GM21360 (cell line): Measurements from ENCODE around the gene MTREX.

Source experiments
- ATAC-seq: cut with Tn5 transposase; IDR thresholded peaks from one replicate; pipeline ENCODE4 v1.9.1; 2021; ENCODE audit warnings: mild to moderate bottlenecking, moderate library complexity; ENCODE audit not compliant: unreplicated experiment

MTREX gene

GRCh38 chr5:55377810-55378209, 70.0 kb downstream of the MTREX start:
- ATAC-seq = no peak

- no peak for ATAC-seq
Observed at GRCh38 chr5:55383254-55383653, 75.5 kb downstream of the MTREX start.

DNA sequence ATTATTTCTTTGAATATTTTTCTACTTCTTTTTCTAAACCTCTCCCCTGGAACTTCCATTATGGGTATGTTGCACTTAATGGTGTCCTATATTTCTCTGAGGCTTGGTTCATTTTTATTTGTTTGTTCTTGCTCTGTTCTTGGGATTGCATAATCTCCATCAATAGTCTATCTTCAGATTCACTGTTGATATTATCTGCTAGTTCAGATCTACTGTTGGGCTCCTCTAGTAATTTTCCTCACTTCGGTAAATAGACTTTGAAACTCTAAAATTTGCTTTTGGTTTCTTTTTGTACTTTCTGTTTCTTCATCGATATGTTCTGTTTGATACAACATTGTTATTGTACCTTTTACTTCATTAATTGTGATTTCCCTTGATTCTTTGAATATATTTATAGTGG, 76.3 kb downstream of the MTREX start:
- no peak for ATAC-seq

- no peak for ATAC-seq
Observed at GRCh38 chr5:55385227-55385626, 77.4 kb downstream of the MTREX start.

GRCh38 chr5:55385846-55386245, 78.1 kb downstream of the MTREX start:
- no peak for ATAC-seq

- no peak for ATAC-seq
Observed at GRCh38 chr5:55386356-55386755, 78.6 kb downstream of the MTREX start.

DNA sequence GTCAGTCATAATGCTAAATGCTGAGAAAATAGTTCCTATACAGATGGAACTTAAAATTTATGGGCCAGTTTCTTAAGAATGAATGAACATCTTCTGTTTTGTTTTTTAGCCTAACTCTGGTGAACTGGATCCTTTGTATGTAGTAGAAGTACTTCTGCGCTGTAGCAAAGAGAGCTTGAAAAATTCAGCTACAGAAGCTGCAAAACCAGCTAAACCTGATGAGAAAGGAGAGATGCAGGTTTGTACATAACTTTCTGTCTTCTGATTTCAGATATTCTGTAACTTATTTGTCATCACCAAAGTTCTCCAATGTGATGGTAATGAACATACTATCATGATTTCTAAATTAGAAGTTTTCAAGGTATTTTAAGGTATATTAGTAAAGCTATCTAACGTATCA, 80.1 kb downstream of the MTREX start:
- no peak for ATAC-seq

GRCh38 chr5:55391707-55392106, 83.9 kb downstream of the MTREX start:
- no peak for ATAC-seq

GRCh38 chr5:55392669-55393068, 84.9 kb downstream of the MTREX start:
- ATAC-seq = no peak

DNA sequence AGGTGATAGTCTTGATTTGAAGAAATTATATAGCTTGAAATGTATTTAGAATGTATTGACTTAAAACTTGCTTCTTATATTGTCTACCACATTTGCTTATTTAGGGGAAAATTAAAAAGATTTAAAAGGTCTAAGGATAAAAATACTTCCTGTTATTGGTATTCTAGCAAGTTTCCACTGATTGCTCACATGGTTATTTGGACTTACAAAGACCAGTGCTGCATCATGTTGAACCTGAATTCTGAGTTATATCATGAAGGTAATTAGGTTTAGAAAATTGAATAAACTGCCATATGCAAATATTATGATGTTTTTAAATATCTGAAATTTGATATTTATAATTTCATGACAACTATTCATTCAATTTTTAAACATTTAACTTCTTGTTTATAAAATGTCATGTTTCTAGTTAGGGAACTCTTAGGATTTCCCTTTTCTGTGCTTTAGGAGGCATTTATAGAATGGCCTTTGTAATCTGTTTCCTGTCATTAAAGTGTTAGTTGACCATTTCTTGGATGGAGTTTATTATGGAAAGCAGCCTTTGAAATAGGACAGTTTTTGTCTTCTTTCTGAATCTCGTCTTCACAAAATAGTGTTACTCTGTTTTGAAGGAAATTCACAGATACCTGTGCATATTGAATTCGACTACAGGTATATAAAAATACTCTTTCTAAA, 85.8 kb downstream of the MTREX start:
- ATAC-seq = no peak

DNA sequence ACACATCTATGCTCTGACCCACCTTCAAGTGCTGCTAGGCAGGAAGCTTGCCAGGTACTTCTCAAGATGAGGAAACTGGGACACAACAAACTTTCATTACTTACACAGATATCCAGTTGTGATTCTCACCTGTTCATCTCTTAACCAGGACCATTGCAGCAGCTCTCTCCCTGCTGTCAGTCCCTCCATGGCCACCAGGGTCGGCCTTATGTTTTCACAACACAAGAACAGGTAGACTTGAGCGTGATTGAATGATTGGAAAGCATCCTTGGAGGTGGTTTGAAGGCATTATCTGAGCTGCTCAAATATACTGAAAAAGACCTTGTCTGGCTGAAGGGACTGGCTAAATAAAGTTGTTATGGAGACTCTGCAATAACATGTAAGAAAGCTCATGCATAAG, 94.4 kb downstream of the MTREX start:
- no peak for ATAC-seq

DNA sequence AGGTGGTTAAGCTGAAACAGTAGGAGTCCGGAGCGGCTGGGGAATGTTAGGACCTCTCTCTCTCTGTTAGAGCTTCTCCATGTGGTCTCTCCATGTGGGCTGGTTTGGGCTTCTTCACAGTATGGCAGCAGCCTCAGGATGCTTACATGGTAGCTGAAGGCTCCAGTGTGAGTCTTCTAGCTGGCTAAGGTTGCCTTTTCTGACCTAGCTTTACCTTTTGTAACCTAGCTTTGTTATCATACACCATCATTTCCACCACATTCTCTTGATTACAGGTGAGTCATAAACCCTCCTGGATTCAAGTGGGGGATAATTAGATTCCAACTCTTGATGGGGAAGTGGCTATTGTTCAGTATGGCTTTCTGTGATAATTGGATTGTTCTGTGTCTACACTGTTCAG, 98.5 kb downstream of the MTREX start:
- no peak for ATAC-seq

DNA sequence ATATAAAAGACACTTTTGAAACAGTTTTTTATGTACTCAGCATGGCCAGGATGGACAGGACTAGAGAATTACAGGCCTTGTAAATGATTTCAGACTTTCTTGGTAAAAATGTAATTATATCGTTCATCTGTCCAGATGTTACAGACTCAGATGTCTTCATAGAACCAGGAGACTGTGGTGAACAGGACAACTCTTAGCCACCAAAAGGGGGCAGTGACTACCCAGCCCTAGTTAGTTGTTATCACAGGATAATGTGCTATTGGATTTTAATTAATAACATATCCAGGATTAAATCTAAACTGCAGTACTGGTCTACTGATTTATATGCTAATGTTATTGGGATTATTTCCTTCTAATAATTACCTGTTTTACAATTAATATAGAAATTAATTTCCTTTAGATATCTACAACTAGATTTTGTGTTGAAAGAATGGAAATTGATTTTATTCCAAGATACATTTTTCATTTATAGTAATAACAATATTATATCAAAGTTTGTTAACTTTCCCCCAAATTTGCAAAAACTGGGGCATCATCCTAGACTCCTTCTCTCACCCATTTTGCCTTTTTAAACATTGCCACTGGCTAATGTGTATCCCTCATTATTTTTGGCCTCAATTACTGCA, 99.4 kb downstream of the MTREX start:
- ATAC-seq = no peak

DNA sequence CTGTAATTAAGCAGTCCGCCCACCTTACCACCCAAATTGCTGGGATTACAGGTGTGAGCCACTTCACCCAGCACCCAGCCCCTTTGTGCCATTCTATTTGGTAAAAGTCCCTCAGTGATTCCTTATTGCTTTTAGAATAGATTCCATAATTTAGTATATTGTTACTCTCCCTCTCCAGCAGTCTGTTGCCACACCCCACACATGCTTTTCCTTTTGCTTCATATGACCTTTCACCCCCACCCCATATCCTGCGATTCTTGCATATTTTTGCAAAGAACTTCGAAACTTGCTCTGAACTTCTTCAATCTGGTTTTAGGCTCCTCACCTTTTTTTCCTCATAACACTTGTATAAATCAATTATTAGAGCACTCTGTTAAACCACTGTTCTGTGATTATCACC, 100.2 kb downstream of the MTREX start:
- no peak for ATAC-seq

GRCh38 chr5:55409775-55410174, 102.0 kb downstream of the MTREX start:
- no peak for ATAC-seq

GRCh38 chr5:55410845-55411244, 103.1 kb downstream of the MTREX start:
- ATAC-seq = peak; percentile 52

- no peak for ATAC-seq
Observed at GRCh38 chr5:55411876-55412275, 104.1 kb downstream of the MTREX start.

DNA sequence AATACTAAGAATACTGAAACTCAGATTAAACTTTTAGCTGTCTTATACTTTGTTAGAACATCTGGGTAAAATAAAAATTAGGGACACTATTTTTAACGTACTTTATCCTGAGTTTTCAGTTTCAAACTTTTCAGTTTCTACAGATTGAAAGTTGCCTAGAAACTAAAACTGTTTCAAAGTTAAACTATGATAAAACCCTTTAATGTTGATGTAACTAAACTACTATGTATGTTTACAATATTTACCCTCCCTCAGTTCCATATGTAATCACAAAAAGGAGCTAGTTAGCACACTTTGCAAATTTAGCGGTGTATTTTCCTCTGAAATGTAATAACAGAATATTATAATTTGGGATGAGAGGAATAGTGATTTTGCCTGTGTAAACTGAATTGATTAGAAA, 105.9 kb downstream of the MTREX start:
- ATAC-seq = no peak

DNA sequence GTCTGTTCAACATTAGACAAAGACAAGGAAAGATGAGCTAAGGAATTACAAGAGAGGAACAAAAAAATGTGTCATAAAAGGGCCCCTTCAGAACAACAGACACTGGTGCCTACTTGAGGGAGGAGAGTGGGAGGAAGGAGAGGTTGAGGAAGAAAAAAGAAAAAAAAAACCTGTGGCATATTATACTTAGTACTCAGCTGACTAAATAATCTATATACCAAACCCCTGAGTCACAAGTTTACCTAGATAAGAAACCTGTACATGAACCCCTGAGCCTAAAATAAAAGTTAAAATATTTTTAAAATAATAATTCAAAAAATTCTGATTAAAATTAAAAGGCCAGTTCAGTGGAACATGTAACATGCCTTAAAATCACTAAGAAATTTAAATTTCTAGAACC, 107.3 kb downstream of the MTREX start:
- no peak for ATAC-seq

DNA sequence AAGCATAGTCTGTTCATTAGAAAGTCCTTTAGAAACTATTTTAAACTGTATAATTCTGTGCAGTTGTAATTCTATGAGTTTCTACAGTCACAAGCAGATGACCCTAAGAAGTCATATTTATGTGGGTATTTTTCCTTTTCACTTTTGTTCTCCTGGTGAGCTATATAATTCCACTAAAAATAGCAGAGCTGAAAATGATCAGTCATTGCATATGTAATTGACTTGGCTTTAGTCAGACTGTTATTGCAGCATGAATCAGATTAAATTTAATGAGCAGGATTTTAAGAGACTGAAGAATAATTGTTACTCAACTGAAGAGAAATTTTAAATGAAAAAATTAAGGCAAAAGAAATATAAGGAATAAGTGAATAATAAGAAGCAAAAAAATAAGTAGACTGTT, 108.5 kb downstream of the MTREX start:
- no peak for ATAC-seq

DNA sequence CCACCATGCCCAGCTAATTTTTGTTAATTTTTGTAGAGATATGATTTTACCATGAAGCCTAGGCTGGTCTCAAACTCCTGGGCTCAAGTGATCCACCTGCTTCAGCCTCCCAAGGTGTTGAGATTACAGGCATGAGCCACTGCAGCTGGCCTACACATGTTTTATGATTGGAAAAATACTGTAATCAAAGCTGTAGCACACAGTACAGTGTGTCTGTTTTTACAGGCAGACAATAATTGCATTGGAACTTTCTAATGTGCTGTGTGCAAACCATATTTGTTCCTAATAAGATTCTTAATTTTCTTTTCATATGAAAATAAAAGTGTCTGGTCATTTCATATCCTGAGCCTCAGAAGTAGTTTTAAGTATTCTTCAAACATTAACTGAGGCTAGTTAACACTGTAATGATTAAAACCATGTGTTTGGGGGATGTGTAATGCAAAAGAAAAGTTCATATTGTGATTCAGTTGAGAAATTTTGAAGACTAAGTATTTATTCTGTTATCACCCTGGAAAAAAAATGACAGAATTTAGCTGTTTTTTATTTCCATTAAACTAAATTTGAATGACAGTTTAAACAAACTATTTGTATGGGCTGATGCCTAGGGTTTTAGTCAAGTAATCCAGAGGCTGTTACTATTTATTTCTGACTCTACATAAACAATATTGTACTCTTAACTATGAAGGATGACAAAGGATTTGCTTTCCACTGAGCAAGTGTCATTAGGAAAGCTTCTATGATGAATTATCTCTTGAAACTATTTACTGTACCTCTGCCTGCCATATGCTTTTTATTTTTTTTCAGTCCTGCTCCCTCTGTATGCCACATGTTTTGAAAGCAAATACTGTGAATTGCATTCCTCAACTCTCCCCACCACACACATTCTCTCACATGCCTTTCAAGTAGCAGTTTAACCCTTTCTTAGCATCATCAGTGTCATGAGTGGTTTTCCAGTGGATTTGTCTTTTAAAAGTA, 111.5 kb downstream of the MTREX start:
- ATAC-seq = no peak

DNA sequence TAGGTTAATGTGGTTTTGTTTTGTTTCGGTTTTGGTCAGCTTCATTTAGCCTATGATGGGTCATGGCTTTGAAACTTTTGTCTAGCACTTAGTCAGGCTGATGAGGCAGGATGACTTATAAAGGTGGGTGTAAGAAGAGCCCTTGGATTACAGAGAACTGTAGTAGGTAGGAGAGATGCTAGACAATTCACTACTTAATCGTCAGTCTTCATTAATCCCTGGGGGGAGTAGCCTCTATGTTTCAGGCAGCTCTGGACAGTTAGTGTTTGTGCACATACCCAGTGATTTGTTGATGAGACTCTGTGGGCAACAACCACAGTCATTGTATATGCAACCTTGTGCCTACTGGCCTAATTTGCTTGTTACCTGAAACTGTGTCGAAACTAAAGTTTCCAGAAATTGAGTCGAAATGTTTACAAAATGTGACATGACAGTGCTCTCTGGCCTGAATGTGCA, 113.3 kb downstream of the MTREX start:
- ATAC-seq = peak; percentile 80
